H1 (cell line): Measurements from ENCODE around the gene CHST11. TPM values are rescaled to one million over a fixed set of nuclear protein-coding genes. Genes with fewer than 3 reads are reported as not detected.

Source experiments
- SUZ12 ChIP-seq: fragments of 200-600 bp; sonication (generic); IDR thresholded peaks from 2 replicates; pipeline ENCODE4 v1.6.1; 2012; ENCODE audit warnings: mild to moderate bottlenecking, inconsistent platforms, low read length, moderate library complexity, mixed read lengths
- polyA plus RNA-seq, 7 experiments: library from polyadenylated mRNA; depleted of rRNA in 3 of 7; stranded (reverse) in 5 of 7; unstranded in 2 of 7; fragments of >200 nt in 5 of 7; fragments of 200-250 nt in 2 of 7; gene quantifications; 1 replicate in 5 of 7; 2 replicates in 1 of 7; 4 replicates in 1 of 7; pipeline versions ENCODE4 v1.2.1 to v1.2.3, GENCODE V29; 2011 to 2013; ENCODE audit warnings: missing spikeins in 2 of 7, mixed read lengths in 2 of 7
- total RNA-seq: library from RNA; stranded (reverse); fragmentation: NEBNext Ultra II Directional; extraction: Animal tissue kit (Norgen Biotek cat#: 25700); gene quantifications from 2 replicates; pipeline ENCODE4 v1.2.1, GENCODE V29; 2021
- TF ChIP-seq, protein P1 (sequence below), 3 experiments: IDR thresholded peaks; 1 replicate in 2 of 3; 2 replicates in 1 of 3; pipeline versions ENCODE4 v1.5.1 to v1.6.1; 2011; ENCODE audit warnings: low read length in 3 of 3, mild to moderate bottlenecking in 3 of 3, inconsistent platforms in 2 of 3, low read depth in 1 of 3, moderate library complexity in 1 of 3; ENCODE audit not compliant: insufficient read depth in 1 of 3; ENCODE audit errors: control extremely low read depth in 1 of 3

CHST11 gene
- total and polyA plus RNA-seq, 2 of the 8 experiments (the other 6 are each of a cell fraction or from before 2014, with no cell fraction given), result 14.4 to 20.8 TPM

DNA sequence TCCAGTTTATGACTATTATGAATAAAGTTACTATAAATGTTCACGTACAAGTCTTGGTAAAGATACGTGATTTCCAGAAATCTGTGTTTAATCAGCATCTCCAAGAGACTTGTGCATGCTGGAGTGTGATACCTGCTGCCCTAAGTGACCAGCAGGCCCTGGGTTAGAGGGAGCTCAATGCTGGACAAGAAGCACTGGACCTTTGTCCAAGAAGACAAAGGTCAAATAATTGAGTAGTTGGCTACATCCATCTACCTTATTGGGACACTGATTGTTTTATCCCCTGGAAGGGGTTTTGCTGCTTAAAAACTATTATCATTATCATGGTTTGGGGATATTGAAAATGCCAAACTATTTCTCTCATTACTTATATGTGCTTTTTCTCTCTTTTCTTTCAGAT, 37.0 kb upstream of the CHST11 start (continued):
- TF ChIP-seq, protein P1, sequence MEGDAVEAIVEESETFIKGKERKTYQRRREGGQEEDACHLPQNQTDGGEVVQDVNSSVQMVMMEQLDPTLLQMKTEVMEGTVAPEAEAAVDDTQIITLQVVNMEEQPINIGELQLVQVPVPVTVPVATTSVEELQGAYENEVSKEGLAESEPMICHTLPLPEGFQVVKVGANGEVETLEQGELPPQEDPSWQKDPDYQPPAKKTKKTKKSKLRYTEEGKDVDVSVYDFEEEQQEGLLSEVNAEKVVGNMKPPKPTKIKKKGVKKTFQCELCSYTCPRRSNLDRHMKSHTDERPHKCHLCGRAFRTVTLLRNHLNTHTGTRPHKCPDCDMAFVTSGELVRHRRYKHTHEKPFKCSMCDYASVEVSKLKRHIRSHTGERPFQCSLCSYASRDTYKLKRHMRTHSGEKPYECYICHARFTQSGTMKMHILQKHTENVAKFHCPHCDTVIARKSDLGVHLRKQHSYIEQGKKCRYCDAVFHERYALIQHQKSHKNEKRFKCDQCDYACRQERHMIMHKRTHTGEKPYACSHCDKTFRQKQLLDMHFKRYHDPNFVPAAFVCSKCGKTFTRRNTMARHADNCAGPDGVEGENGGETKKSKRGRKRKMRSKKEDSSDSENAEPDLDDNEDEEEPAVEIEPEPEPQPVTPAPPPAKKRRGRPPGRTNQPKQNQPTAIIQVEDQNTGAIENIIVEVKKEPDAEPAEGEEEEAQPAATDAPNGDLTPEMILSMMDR (IDR thresholded peaks at IDR 0.05; ENCODE audit: control extremely low read depth in 1 of 3, insufficient read depth in 1 of 3, low read depth in 1 of 3, low read length in 3 of 3), result no peak
- TF ChIP-seq SUZ12, result no peak
